HCT116 (cell line): Measurements from ENCODE around the gene APPBP2. TPM values are rescaled to one million over a fixed set of nuclear protein-coding genes. Genes with fewer than 3 reads are reported as not detected.

ENCODE experiments used
- ATAC-seq: fragments of 200-7000 bp; cut with Tn5 transposase; 2 replicates; pipeline ENCODE4 v1.9.1; 2020; ENCODE audit warnings: mild to moderate bottlenecking, moderate library complexity
- BruUV-seq: library from RNA; stranded (reverse); fragments of 400-500 nt; replicated peaks from 2 replicates; lab custom pipeline; 2021; lab: Mats Ljungman, UMichigan
- CTCF ChIA-PET: fragments of 300-600 bp; sonication (Branson Sonifier 250); formaldehyde crosslinking; loops from one replicate; lab custom pipeline; 2021; ENCODE audit warnings: antibody characterized with exemption; lab: Charles Lee
- POLR2A ChIA-PET: fragments of 300-600, 350-600 bp; sonication (Branson Sonifier 250); formaldehyde crosslinking; loops from one replicate; lab custom pipeline; 2021; ENCODE audit warnings: antibody characterized with exemption; lab: Charles Lee
- RAD21 ChIA-PET, 2 experiments: fragments of 300-600 bp; sonication (Branson Sonifier 250); formaldehyde crosslinking; loops; one replicate each; lab custom pipeline; 2023; ENCODE audit warnings: low total read pairs in 2 of 2; ENCODE audit not compliant: uncharacterized antibody in 2 of 2, unreplicated experiment in 2 of 2, low non-redundant PET in 1 of 2; lab: Charles Lee
- DNase-seq: peaks from one replicate; pipeline ENCODE4 v3.0.0-alpha.2; 2010; ENCODE audit warnings: low read depth, low spot score
- H2AFZ ChIP-seq: fragments of 200-600 bp; shearing (Covaris generic), sonication (generic); 2 replicates; pipeline ENCODE4 v1.6.1; 2017; ENCODE audit warnings: low read depth, mixed run types, mixed read lengths, antibody characterized with exemption, low read length; ENCODE audit not compliant: poor library complexity, severe bottlenecking
- H3K27ac ChIP-seq: 2 replicates; pipeline ENCODE4 v1.5.1; 2012; ENCODE audit warnings: low read depth, low read length
- H3K27me3 ChIP-seq: fragments of 200-600 bp; sonication (generic); 2 replicates; pipeline ENCODE4 v1.6.1; 2016; ENCODE audit warnings: mixed run types, low read length, mixed read lengths; ENCODE audit not compliant: insufficient read depth
- H3K36me3 ChIP-seq, 2 experiments: fragments of 200-500 bp in 1 of 2; fragments of 200-600 bp in 1 of 2; sonication (Bioruptor generic) in 1 of 2; sonication (generic) in 1 of 2; 2 replicates each; pipeline versions ENCODE4 v1.5.1 to v1.6.1; 2014 to 2016; ENCODE audit warnings: low read length in 2 of 2, inconsistent platforms in 1 of 2, mixed read lengths in 1 of 2, mixed run types in 1 of 2; ENCODE audit not compliant: insufficient read depth in 2 of 2, control insufficient read depth in 1 of 2
- H3K4me1 ChIP-seq, 2 experiments: fragments of 200-600 bp in 1 of 2; sonication (generic) in 1 of 2; 2 replicates each; pipeline versions ENCODE4 v1.5.1 to v1.6.1; 2012 to 2017; ENCODE audit warnings: low read length in 2 of 2, inconsistent platforms in 1 of 2, mild to moderate bottlenecking in 1 of 2, mixed read lengths in 1 of 2, mixed run types in 1 of 2, moderate library complexity in 1 of 2; ENCODE audit not compliant: insufficient read depth in 2 of 2, control insufficient read depth in 1 of 2
- H3K4me2 ChIP-seq: fragments of 200-600 bp; sonication (generic); 2 replicates; pipeline ENCODE4 v1.6.1; 2017; ENCODE audit warnings: mixed run types, low read length, mixed read lengths
- H3K4me3 ChIP-seq, 2 experiments: fragments of 200-600 bp in 1 of 2; sonication (generic) in 1 of 2; replicated peaks in 1 of 2; 2 replicates each; pipeline ENCODE4 v1.5.1; 2011 to 2016; ENCODE audit warnings: low read length in 2 of 2, control low read depth in 1 of 2, low read depth in 1 of 2, mild to moderate bottlenecking in 1 of 2, mixed read lengths in 1 of 2, mixed run types in 1 of 2
- H3K79me2 ChIP-seq: fragments of 200-600 bp; sonication (generic); 2 replicates; pipeline ENCODE4 v1.6.1; 2017; ENCODE audit warnings: mild to moderate bottlenecking, mixed run types, low read length, moderate library complexity, mixed read lengths; ENCODE audit not compliant: insufficient read depth
- H3K9ac ChIP-seq: fragments of 200-600 bp; sonication (generic); 2 replicates; pipeline ENCODE4 v1.6.1; 2016; ENCODE audit warnings: low read length, mixed read lengths
- H3K9me2 ChIP-seq: fragments of 200-600 bp; sonication (generic), shearing (Covaris generic); 2 replicates; pipeline ENCODE4 v1.6.1; 2017; ENCODE audit warnings: mixed run types, mild to moderate bottlenecking, moderate library complexity; ENCODE audit not compliant: insufficient read depth
- H3K9me3 ChIP-seq, 2 experiments: fragments of 200-500 bp in 1 of 2; fragments of 200-600 bp in 1 of 2; sonication (Bioruptor generic) in 1 of 2; sonication (generic) in 1 of 2; 2 replicates each; pipeline ENCODE4 v1.6.1; 2014 to 2017; ENCODE audit warnings: low read length in 2 of 2, mixed read lengths in 2 of 2, inconsistent platforms in 1 of 2, low read depth in 1 of 2, mild to moderate bottlenecking in 1 of 2, mixed run types in 1 of 2, moderate library complexity in 1 of 2; ENCODE audit not compliant: control insufficient read depth in 1 of 2, insufficient read depth in 1 of 2
- H4K20me1 ChIP-seq: fragments of 200-600 bp; sonication (generic), shearing (Covaris generic); 2 replicates; pipeline ENCODE4 v1.6.1; 2017; ENCODE audit warnings: mixed run types, mild to moderate bottlenecking, moderate library complexity; ENCODE audit not compliant: insufficient read depth
- CEBPB ChIP-seq: IDR thresholded peaks from 2 replicates; pipeline ENCODE4 v1.6.1; 2012; ENCODE audit warnings: low read depth
- CTCF ChIP-seq, 3 experiments: fragments of 200-600 bp in 1 of 3; sonication (generic) in 1 of 3; IDR thresholded peaks in 2 of 3; conservative IDR thresholded peaks in 1 of 3; 2 replicates each; pipeline ENCODE4 v1.5.1; 2012 to 2017; ENCODE audit warnings: low read depth in 2 of 3, low read length in 2 of 3, antibody characterized with exemption in 1 of 3, borderline replicate concordance in 1 of 3, control low read depth in 1 of 3, mild to moderate bottlenecking in 1 of 3, mixed read lengths in 1 of 3, mixed run types in 1 of 3, moderate library complexity in 1 of 3; ENCODE audit not compliant: insufficient read depth in 1 of 3
- ELF1 ChIP-seq: IDR thresholded peaks from 2 replicates; pipeline ENCODE4 v1.6.1; 2012; ENCODE audit warnings: low read depth, borderline replicate concordance
- EZH2 ChIP-seq: fragments of 200-600 bp; sonication (generic); IDR thresholded peaks from 2 replicates; pipeline ENCODE4 v1.6.1; 2017; ENCODE audit warnings: antibody characterized with exemption, mixed run types
- EZH2phosphoT487 ChIP-seq: fragments of 200-600 bp; IDR thresholded peaks from 2 replicates; pipeline ENCODE4 v1.6.1; 2018; ENCODE audit warnings: antibody characterized with exemption, borderline replicate concordance
- POLR2A ChIP-seq: IDR thresholded peaks from 2 replicates; pipeline ENCODE4 v1.7.0; 2011; ENCODE audit warnings: borderline replicate concordance; ENCODE audit not compliant: insufficient read depth, insufficient read length; ENCODE audit errors: extremely low read depth
- POLR2AphosphoS5 ChIP-seq: IDR thresholded peaks from 2 replicates; pipeline ENCODE4 v1.6.1; 2011; ENCODE audit warnings: mild to moderate bottlenecking, low read depth, low read length, moderate library complexity
- RAD21 ChIP-seq: IDR thresholded peaks from 2 replicates; pipeline ENCODE4 v1.6.1; 2012; ENCODE audit warnings: low read depth, mild to moderate bottlenecking
- SIN3A ChIP-seq: IDR thresholded peaks from 2 replicates; pipeline ENCODE4 v1.6.1; 2012; ENCODE audit warnings: low read depth
- SP1 ChIP-seq: IDR thresholded peaks from 2 replicates; pipeline ENCODE4 v1.6.1; 2012; ENCODE audit warnings: low read depth
- SRF ChIP-seq: IDR thresholded peaks from 2 replicates; pipeline ENCODE4 v1.6.1; 2012; ENCODE audit warnings: low read depth
- TCF7L2 ChIP-seq: IDR thresholded peaks from 2 replicates; pipeline ENCODE4 v1.7.0; 2011; ENCODE audit warnings: borderline replicate concordance, inconsistent platforms; ENCODE audit not compliant: insufficient read depth, insufficient read length; ENCODE audit errors: extremely low read depth
- YY1 ChIP-seq: IDR thresholded peaks from 2 replicates; pipeline ENCODE4 v1.6.1; 2011; ENCODE audit warnings: low read length, low read depth, moderate library complexity, mild to moderate bottlenecking; ENCODE audit not compliant: insufficient replicate concordance; ENCODE audit errors: extremely low read depth
- ZFX ChIP-seq: fragments of 450-650 bp; IDR thresholded peaks from 2 replicates; pipeline ENCODE4 v1.6.1; 2017
- ZNF274 ChIP-seq: fragments of 200-500 bp; sonication (Bioruptor generic); IDR thresholded peaks from 2 replicates; pipeline ENCODE4 v1.6.1; 2014; ENCODE audit warnings: mild to moderate bottlenecking, low read depth, low read length, inconsistent platforms
- intact Hi-C: fragments of 100-400 bp; cut with micrococcal nuclease; formaldehyde crosslinking; loops from 2 replicates; pipeline ENCODE4 v1.10.0; 2022
- total RNA-seq: library from RNA; stranded (reverse); gene quantifications from one replicate; pipeline ENCODE4 v1.2.1, GENCODE V29; 2021; ENCODE audit not compliant: unreplicated experiment
- TF ChIP-seq, protein P1 (sequence below): IDR thresholded peaks from 2 replicates; pipeline ENCODE4 v1.6.1; 2012; ENCODE audit warnings: low read depth
- TF ChIP-seq, protein P2 (sequence below): IDR thresholded peaks from 2 replicates; pipeline ENCODE4 v1.6.1; 2012

The APPBP2 gene
- total RNA-seq, 1 experiment from 2014 or later: 35.8 TPM

DNA sequence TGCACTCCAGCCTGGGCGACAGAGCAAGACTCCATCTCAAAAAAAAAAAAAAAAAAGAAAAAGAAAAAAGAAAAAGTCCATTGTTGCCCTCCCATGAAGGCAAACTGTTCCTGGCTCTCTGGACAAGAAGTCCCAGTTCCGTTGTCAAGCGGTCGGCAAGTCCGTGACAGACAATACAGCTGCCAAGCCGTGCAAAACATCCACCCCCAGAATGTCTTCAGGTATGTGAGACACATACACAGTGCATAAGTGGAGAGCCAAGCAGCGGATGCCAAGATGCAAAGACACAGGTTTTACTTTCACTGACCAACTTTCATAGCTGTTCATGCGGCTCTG lies 33.6 kb upstream of the APPBP2 start:
- peaks cover 6 to 19% of the 10 kb centered on the region in 2 experiments; a peak in 3 of 4 replicates for H3K9me3 ChIP-seq
- DNase-seq: no peak
- H3K36me3 ChIP-seq: no peaks in the 10 kb centered on the region
- ChIA-PET CTCF (no interaction called here), RAD21 (no interaction called here), POLR2A (no interaction called here)
- no peak for ATAC-seq
- TF ChIP-seq ZFX (no peak), POLR2AphosphoS5 (no peak), RAD21 (no peak), POLR2A (no peak), EZH2 (no peak), SRF (no peak), CEBPB (no peak), ZNF274 (no peak), SP1 (no peak), EZH2phosphoT487 (no peak), ELF1 (no peak), YY1 (no peak), CTCF (IDR thresholded peaks at IDR 0.05 in 2 of 3, conservative IDR thresholded peaks at IDR 0.05 in 1 of 3; ENCODE audit: borderline replicate concordance in 1 of 3, insufficient read depth in 1 of 3, low read depth in 2 of 3, low read length in 2 of 3) (no peak), SIN3A (no peak), TCF7L2 (no peak)
- TF ChIP-seq, protein P1, sequence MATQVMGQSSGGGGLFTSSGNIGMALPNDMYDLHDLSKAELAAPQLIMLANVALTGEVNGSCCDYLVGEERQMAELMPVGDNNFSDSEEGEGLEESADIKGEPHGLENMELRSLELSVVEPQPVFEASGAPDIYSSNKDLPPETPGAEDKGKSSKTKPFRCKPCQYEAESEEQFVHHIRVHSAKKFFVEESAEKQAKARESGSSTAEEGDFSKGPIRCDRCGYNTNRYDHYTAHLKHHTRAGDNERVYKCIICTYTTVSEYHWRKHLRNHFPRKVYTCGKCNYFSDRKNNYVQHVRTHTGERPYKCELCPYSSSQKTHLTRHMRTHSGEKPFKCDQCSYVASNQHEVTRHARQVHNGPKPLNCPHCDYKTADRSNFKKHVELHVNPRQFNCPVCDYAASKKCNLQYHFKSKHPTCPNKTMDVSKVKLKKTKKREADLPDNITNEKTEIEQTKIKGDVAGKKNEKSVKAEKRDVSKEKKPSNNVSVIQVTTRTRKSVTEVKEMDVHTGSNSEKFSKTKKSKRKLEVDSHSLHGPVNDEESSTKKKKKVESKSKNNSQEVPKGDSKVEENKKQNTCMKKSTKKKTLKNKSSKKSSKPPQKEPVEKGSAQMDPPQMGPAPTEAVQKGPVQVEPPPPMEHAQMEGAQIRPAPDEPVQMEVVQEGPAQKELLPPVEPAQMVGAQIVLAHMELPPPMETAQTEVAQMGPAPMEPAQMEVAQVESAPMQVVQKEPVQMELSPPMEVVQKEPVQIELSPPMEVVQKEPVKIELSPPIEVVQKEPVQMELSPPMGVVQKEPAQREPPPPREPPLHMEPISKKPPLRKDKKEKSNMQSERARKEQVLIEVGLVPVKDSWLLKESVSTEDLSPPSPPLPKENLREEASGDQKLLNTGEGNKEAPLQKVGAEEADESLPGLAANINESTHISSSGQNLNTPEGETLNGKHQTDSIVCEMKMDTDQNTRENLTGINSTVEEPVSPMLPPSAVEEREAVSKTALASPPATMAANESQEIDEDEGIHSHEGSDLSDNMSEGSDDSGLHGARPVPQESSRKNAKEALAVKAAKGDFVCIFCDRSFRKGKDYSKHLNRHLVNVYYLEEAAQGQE: no peak
- TF ChIP-seq, protein P2, sequence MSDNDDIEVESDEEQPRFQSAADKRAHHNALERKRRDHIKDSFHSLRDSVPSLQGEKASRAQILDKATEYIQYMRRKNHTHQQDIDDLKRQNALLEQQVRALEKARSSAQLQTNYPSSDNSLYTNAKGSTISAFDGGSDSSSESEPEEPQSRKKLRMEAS: no peak
- no TSS peak for BruUV-seq
- no peaks in the 10 kb centered on the region for H3K4me1 ChIP-seq
- H3K79me2 ChIP-seq: no peaks in the 10 kb centered on the region
- H3K9ac ChIP-seq: no peak overlapping the region
- H3K4me2 ChIP-seq: no peak overlapping the region
- no peak overlapping the region for H3K4me3 ChIP-seq
- no peak overlapping the region for H2AFZ ChIP-seq
- H4K20me1 ChIP-seq: no peaks in the 10 kb centered on the region
- H3K9me2 ChIP-seq: no peaks in the 10 kb centered on the region
- H3K27me3 ChIP-seq: no peaks in the 10 kb centered on the region
- no peak overlapping the region for H3K27ac ChIP-seq
- intact Hi-C loops: no loop called here
